RPMI7951 (cell line): ENCODE results near the gene FLT1. TPM values are rescaled to one million over a fixed set of nuclear protein-coding genes. Genes with fewer than 3 reads are reported as not detected.

ENCODE experiments used
- DNase-seq: peaks from one replicate; pipeline ENCODE4 v3.0.0-alpha.2; 2012; ENCODE audit warnings: low read depth
- total RNA-seq: library from RNA; depleted of rRNA; stranded (reverse); fragments of >200 nt; shearing (Covaris generic); gene quantifications from 2 replicates; pipeline ENCODE4 v1.2.3, GENCODE V29; 2014; rRNA removed

FLT1 gene, protein sequence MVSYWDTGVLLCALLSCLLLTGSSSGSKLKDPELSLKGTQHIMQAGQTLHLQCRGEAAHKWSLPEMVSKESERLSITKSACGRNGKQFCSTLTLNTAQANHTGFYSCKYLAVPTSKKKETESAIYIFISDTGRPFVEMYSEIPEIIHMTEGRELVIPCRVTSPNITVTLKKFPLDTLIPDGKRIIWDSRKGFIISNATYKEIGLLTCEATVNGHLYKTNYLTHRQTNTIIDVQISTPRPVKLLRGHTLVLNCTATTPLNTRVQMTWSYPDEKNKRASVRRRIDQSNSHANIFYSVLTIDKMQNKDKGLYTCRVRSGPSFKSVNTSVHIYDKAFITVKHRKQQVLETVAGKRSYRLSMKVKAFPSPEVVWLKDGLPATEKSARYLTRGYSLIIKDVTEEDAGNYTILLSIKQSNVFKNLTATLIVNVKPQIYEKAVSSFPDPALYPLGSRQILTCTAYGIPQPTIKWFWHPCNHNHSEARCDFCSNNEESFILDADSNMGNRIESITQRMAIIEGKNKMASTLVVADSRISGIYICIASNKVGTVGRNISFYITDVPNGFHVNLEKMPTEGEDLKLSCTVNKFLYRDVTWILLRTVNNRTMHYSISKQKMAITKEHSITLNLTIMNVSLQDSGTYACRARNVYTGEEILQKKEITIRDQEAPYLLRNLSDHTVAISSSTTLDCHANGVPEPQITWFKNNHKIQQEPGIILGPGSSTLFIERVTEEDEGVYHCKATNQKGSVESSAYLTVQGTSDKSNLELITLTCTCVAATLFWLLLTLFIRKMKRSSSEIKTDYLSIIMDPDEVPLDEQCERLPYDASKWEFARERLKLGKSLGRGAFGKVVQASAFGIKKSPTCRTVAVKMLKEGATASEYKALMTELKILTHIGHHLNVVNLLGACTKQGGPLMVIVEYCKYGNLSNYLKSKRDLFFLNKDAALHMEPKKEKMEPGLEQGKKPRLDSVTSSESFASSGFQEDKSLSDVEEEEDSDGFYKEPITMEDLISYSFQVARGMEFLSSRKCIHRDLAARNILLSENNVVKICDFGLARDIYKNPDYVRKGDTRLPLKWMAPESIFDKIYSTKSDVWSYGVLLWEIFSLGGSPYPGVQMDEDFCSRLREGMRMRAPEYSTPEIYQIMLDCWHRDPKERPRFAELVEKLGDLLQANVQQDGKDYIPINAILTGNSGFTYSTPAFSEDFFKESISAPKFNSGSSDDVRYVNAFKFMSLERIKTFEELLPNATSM (N-terminal part only)
- 6.2 and 7.4 TPM in 2 replicates for total RNA-seq

- no peak for DNase-seq
These were observed at the start of gene FLT1 for GRCh38 chr13:28494778-28495537. TSS of gene FLT1 (minus strand) at chr13:28495128. CDS start at chr13:28494843, 285 bp downstream.

DNA sequence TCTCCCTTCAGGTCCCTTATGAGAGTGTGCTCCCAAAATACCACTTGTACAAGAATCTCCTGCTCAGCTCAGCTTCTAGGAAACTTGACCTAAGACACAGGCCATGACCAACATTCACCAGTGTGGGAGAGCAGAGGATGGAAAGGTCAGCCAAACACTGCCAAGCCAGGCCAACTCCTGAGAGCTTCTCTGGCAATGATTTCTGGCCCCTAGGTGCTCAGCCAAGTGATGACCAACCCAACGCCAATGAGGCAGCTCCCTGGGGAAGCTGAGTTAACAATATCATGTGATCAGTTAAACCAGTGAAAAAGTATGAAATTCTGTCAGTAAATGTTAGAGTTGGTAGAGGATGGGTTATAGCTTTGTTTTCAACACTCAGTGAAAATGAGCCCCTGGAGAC, 49.1 kb upstream of the FLT1 start:
- no peak for DNase-seq

GRCh38 chr13:28542804-28543203, 47.9 kb upstream of the FLT1 start:
- DNase-seq: no peak

DNA sequence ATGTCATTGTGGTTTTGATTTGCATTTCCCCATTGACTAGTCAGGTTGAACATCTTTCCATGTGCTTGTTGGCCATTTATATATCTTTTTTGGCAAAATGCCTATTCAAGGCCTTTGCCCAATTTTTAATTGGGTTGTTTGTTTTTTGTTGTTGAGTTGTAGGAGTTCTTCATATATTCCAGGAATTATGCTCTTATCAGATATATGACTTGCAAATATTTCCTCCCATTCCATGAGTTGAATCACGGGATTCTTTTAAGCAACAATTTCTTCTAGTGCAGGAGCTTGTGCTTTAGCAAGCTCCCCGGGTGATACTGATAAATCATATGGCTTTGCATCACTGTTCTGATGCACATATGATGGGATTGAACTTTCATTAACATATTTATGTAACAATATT, 47.0 kb upstream of the FLT1 start:
- DNase-seq: no peak

DNA sequence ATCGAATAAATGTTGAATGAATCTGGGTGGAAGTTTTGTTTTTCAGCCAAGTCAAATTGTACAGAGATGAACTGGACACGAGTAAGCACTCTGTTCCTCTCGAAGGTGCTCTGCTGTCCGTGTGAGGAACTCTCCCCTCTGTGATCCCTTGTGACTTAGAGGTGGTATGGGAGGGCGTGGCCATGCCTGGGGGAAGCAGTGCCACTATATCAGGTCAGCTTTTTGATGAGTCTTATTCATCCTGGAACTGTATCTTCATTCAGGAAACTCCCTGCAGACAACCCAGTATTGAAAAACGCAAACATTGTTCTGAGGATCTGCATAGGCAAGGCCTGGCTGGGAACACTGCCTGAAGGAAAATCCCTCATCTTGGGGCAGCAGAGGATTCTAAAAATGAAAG, 45.7 kb upstream of the FLT1 start:
- DNase-seq: peak; percentile 26

- no peak for DNase-seq
These were observed 44.8 kb upstream of the FLT1 start for GRCh38 chr13:28539625-28540286.

- DNase-seq: no peak
These were observed 44.0 kb upstream of the FLT1 start for GRCh38 chr13:28538932-28539331.

- DNase-seq: no peak
These were observed 42.2 kb upstream of the FLT1 start for GRCh38 chr13:28537171-28537570.

DNA sequence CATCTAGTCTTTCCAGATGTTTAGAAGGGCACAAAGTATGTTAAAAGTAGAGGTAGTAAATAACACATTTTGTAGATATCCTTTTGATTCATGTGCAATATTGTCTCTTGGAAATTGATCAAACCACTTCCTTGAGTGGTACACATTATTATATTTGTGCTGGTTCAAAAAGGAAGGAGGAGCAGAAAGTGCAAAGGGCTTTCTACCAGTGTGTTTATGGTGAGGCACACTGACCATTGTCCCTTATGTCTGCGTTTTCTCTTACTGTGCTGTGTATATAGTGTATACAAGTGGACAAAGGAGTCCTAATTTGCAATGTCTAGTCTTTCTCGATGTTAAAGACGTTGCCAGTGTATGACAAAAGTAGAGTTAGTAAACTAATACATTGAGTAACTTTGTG, 41.4 kb upstream of the FLT1 start:
- DNase-seq: no peak

DNA sequence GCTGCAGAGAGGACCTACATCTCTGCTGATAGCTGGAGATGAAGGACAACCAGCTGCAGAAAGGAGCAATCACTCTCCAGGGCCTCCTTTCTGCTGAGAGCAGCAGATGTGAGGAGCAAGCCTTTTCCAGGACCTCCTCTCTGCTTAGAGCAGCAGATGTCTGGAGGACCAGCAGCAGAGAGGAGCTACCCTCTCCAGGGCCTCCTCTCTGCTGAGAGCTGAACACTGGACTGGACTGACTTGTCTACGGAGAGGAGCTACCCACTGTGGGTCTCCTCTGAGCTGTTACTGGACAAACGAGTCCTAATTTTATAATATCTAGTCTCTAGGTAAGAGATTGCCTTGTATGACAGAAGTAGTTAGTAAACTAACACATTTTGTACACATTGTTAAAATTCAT, 40.8 kb upstream of the FLT1 start:
- no peak for DNase-seq

DNA sequence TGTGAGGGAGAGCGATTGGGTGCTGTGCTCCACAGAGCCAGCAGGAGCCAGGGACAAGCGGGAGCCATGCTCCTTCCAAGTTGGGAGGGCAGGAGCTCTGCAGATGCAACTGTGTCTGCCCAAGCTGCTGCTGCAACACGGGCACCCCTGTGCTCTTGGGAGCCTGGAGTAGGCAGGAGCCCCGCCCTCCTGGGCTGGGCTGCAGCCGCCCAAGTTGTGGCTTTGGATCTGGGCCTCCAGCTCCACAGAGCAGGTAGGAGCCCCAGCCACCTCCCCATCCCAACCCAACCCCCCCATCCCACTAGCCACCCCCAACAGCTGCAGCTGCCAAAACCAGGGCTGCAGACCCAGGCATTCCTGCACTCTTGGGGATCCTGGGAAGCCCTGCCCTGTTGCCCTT, 39.9 kb upstream of the FLT1 start:
- no peak for DNase-seq

DNA sequence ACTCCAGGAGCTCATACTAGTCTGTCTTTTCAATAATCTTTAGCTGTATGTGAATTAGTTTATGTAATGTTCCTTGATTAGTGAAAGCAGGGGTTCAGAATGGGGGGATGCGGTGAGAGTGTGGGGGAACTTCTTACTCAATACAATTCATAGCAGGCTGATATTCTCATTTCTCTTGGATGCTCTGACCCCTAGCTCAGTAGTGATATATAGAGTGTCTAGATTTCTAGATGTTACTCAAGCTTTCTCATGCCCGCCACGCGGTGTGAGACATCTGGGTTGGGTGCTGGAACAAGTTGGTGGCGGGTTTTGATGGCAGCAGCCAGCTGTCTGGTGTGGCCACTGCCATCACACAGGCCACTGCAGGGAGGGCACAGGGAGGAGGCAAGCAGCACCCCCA, 39.3 kb upstream of the FLT1 start:
- no peak for DNase-seq

- DNase-seq: no peak
These were observed 38.7 kb upstream of the FLT1 start for GRCh38 chr13:28533441-28534166.

DNA sequence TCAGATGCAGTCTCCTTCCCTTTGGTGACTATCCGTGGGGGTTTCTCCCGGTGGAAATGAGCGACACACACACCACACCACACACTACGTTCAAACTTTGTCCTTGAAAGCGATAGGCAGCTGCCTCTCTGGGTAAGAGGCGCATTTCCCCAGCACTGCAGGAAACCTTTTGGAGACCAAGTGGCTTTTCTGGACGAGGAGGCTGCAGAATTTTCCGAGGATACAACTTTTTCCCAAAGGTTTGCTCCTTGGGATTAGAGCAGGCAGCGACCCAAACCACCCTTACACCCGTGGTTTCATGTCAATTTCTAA, 38.2 kb upstream of the FLT1 start:
- no peak for DNase-seq

DNA sequence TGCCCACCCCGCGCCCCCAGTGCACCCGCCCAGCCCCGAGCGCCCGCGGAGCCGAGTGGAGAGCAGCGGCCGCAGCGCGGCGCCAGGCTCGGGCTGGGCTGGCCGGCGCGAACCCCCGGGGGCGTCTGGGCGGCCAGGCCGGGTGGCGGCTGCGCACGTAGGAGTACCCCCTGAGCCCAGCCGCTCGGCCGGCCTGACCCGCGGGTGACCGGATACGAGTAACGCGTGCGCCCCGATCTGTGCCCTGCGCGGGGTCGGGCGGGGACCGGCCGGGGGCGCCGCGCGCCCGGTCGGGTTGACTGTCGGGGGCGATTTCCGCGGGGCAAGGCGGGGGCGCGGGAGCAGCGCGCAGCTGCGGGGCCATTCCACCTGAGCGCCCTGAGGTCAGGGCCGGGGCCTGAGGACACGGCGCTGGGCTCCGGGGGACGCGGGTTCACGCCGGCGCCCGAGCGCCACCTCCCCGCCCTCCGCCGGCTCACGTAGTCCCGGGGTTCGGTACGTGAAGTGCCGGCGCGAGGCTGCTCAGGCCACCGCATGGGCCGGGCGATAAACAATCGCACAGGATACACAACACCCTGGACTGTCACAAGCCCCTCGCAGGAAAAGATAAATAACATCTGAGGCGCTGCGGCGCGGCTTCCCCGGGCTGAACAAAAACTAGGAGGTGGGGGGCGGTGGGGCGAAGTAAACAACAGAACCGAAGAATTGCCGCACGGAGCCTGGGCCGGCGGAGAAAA, 37.6 kb upstream of the FLT1 start:
- no peak for DNase-seq

- no peak for DNase-seq
These were observed 37.0 kb upstream of the FLT1 start for GRCh38 chr13:28531845-28532387.

- peak; percentile 50 for DNase-seq
These were observed 36.3 kb upstream of the FLT1 start for GRCh38 chr13:28531077-28531844.

DNA sequence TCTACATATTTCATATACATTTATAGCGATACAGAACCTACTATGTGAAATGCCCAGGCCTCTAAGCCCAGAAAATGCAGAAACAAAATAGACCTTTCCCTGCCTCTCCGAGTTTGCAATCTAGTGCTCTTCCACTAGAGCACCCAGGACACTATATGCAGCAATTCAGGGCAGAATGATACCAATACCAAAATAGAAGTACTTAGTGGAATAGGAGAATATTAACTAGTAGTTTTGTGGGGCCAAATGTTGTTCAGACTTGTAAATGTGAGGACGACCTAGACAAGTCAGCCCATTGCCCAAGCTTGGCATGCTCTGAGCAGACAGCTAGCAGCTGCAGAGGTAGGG, 35.8 kb upstream of the FLT1 start:
- peak; percentile 9 for DNase-seq

DNA sequence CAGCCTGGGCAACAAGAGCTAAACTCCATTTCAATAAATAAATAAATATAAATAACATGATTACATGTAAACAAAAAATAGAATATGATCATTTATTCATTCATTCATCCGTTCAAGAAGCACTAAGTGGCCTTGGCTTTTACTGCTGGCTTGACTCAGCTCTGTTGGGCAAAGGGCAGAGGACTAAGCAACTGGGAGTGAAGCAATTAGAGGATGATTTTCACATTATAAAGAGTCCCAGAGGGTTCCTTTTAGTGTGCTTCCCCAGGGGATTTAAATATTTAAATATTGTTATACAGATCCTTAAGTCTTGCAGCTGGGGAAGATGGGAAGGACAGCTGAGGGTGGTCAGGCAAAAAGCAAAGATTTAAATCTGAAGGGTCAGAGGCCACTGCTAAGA, 34.9 kb upstream of the FLT1 start:
- DNase-seq: no peak
